DMS 273 treated with DMSO at 0.1 percent for 48 hours (cell line): ENCODE data around the gene MMP19.
"Not testable (repeated sequence)": the region's sequence is repeated elsewhere in the genome, so short reads cannot be mapped to it uniquely, and the experiment has no call there.

Source experiments
- DNase-seq: peaks from one replicate; lab custom pipeline; 2025; lab: John Stamatoyannopoulos, UW

Gene MMP19, protein sequence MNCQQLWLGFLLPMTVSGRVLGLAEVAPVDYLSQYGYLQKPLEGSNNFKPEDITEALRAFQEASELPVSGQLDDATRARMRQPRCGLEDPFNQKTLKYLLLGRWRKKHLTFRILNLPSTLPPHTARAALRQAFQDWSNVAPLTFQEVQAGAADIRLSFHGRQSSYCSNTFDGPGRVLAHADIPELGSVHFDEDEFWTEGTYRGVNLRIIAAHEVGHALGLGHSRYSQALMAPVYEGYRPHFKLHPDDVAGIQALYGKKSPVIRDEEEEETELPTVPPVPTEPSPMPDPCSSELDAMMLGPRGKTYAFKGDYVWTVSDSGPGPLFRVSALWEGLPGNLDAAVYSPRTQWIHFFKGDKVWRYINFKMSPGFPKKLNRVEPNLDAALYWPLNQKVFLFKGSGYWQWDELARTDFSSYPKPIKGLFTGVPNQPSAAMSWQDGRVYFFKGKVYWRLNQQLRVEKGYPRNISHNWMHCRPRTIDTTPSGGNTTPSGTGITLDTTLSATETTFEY

DNA sequence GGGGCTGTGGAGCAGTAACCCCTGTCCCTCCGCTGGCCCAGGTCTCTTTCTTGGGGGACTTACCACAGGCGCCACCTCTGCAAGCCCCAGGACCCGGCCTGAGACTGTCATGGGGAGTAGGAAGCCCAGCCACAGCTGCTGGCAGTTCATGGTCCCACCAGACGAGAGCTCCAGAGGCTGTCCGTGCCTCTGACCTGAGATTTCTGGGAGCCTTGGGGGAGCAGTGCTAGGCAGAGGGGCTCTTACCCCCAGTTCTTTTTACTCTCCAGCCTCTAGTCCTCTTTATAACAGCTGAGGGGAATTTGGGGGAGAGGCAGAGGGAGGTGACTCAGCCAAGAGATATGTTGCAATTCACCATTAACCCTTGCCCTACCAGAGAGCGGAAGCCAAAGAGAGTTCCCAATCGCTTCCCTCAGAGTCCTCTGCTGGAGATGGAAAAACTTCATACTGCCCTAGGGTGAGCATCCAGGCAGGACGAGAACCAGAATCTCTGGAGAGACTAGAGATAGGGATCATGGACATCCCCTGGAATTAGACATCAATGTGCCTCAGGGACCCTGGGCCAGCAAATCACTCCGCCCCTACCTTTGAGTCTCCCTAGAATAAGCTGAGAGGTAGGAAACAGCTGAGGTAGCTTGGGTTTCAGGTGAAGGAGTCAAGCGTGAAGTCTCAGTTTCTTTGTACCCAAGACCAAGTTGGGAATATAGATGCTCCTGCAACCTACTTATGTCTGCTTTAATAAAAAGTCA, at the start of gene MMP19:
MMP19 (minus strand) TSS at position 256 of the 749 bp plus-strand sequence; CDS start at position 150, 106 bp downstream.
- DNase-seq, result no peak

DNA sequence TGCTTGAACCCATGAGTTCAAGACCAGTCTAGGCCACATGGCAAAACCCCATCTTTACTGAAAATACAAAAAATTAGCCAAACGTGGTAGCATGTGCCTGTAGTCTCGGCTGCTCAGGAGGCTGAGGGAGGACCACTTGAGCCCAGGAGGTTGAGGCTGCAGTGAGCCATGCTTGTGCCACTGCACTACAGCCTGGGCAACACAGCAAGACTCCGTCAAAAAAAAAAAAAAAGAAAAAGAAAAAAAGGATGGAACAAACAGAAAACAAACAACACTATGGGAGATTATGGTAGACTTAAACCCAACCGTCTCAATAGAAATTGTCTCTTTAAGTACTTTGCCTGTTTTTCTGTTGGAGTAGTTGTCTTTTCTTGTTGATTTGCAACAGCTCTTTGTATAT, 48.6 kb upstream of the MMP19 start:
- DNase-seq, result no peak

DNA sequence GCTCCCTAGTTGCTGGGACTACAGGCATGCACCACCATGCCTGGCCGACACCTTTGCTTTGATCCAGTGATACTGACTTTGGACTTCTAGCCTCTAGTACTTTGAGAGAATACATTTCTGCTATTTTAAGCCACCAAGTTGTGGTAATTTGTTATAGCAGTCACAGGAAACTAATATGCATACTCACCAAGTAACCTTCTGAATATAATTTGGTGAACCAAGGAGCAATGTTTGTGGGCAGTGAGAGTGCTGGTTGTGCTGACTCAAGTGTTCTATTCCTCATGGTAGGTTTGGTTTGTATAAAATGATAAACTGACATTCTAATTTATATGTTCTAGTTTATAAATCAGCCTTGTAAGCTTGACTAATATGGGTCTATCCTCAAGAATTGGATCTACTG, 42.4 kb upstream of the MMP19 start:
- no peak for DNase-seq

DNA sequence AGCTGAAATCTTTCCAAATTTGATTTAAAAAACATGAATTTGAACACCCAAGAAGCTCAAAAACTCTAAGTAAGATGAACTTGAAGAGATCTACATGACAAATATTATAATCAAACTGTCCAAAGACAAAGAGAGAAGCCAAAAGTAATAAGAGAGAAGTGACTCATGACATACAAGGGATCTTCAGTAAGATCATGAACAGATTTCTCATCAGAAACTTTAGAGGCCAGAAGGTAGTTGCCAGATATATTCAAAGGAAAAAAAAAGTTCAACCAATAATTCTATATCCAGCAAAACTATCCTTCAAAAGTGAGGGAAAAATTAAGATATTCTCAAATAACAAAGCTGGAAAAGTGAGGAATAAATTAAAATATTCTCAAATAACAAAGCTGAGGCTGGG, 35.1 kb upstream of the MMP19 start:
- no peak for DNase-seq

DNA sequence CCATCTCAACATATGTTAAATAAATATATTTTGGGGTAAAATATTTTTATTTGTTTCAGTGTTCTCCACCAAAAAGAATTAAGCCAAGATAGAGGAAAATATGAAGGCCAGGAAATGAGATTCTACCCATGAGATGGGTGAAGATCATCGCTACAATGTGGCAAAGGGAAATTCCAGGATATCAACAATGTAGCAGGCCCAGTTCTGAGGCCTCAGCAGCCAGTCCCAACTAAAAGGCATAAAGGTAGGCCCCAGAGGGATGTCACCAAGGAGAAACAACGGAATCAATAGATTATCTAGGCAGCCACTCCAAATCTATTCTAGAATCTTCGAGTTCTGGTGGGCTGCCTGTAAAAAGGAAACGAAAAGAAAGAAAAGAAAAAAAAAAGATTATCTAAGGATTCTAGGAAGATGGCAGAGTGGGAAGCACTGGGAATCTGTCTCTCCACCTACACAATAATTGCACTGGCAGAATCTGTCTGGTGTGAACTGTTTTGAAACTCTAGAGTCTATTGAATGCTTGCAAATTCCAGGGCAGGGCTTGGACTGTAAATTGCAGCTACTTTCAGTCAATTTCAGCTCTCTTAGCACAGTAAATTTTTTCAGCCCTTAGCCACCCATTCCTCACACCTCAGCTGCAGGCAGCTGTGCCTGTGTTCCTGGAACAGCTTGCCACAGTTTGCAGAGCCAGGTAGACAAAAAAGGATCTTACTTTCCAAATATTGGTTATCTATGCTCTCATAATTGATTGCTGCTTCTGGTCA, 33.1 kb upstream of the MMP19 start:
- no peak for DNase-seq

DNA sequence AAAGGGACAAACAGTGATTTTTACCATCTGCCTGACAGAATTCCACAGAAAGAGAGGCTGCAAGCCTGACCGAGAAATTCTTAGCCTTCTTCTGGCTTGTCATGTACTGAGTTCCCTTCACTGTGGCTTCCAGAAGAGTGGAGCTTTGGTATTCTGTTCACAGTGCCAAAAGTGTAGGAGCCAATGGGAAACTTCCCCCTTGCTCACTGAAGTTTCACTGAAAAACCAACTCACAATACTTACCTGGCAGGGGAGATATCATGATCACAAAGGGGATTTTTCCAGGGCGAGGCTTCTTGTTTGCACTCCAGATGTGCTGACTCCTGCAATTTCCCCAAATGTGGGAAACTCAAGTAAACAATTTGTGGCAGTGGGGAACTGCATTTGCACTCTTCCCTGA, 31.7 kb upstream of the MMP19 start:
- DNase-seq, result no peak

DNA sequence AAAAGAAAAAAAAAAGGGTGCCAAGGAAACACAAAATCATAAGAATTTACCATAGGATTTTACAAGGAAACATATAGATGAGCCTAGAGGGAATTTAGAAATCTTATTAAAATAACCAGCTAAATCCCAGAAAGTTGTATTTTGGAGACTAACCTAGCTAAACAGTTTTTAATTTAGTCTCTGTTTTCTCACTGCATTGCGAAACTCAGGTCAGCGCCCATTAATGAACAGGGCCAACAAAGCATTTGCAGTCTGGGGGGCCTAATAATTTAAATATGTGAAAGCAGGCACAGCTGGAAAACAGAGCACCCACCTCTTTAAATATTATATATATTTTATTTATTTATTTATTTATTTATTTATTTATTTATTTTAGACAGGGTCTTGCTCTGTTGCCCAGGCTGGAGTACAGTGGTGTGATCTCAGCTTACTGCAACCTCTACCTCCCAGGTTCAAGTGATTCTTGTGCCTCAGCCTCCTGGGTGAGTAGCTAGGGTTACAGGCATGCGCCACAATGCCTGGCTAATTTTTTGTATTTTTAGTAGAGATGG, 23.8 kb upstream of the MMP19 start:
- DNase-seq, result not testable (repeated sequence)

DNA sequence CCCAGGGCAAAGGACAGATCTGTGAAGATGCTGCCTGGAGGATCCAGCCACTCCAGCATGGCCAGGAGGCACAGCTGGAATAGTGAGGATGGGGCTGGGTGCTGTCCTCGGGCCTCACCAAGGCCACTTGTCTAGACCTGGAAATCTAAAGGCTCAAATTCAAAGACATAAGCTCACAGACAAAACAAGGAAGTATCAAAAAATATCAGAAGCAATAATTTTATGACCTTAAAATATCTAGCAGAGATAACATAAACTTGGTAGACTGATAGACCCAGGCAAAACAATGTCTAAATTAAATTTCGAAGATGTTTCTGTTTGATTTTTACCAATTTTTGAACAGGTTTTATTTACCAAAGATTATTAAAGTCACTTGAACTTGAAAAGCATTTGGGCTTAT, 22.6 kb upstream of the MMP19 start:
- DNase-seq, result no peak

DNA sequence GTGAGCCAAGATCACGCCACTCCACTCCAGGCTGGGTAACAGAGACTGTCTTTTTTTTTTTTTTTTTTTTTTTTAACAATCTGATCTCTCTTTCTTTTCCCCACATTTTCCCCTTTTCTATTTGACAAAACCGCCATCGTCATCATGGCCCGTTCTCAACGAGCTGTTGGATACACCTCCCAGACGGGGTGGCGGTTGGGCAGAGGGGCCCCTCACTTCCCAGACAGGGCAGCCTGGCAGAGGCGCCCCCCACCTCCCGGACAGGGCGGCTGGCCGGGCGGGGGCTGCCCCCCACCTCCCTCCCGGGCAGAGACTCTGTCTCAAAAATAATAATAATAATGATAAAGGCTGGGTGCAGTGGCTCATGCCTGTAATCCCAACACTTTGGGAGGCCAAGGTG, 20.2 kb upstream of the MMP19 start:
- DNase-seq, result not testable (repeated sequence)

DNA sequence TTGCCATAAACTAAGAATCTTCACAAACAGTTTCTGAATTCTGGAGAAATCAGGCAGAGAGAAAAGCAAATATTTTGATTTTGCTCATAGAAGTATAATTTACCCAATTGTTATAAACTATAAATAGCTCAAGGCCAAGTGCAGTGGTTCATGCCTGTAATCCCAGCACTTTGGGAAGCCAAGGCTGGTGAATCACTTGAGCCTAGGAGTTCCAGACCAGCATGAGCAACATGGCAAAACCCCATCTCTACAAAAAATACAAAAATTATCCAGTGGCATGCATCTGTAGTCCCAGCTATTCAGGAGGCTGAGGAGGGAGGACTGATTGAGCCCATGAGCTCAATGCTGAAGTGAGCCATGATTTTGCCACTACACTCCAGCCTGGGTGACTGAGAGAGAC, 19.6 kb upstream of the MMP19 start:
- DNase-seq, result no peak

DNA sequence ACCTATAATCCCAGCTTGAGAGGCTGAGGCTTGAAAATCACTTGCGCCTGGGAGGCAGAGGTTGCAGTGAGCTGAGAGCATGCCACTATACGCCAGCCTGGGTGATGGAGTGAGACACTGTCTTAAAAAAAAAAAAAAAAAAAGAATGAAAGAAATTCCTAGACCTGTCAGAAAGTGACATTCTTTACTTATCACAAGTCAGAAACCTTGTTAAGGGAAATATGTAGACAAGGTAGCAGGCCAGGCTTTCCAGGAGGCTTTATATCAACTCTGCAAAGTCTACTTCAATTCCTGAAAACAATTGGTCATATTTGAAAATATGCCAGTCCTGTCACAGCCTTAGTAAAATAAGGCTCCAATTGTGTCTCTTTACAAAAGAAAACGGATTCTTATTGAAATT, 19.1 kb upstream of the MMP19 start:
- no peak for DNase-seq

DNA sequence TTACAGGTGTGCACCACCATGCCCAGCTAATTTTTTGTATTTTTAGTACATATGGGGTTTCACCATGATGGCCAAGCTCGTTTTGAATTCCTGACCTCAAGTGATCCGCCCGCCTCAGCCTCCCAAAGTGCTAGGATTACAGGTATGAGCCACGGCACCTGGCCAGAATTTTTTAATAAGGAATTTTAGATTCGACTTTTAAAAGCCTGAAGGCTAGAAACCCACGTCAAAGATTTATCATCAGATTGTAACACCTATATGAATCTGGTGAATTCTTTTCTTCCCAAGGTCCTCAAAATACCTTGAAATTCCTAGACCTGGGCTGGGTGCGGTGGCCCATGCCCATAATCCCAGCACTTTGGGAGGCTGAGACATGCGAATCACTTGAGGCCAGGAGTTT, 18.7 kb upstream of the MMP19 start:
- no peak for DNase-seq

DNA sequence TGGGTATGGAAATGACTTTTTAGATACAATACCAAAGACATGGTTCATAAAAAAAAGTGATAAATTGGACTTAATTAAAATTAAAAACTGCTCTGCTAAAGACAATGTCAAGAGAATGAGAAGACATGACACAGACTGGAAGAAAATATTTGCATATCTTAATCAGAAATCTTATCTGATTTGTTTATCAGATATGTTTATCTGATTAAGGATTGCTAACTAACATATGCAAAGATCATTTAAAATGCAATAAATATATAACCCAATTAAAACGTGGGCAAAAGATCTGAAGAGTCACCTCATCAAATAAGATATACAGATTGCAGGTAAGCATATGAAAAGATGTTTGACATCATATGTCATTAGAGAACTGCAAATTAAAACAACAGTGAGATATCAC, 10.0 kb upstream of the MMP19 start:
- DNase-seq, result no peak

DNA sequence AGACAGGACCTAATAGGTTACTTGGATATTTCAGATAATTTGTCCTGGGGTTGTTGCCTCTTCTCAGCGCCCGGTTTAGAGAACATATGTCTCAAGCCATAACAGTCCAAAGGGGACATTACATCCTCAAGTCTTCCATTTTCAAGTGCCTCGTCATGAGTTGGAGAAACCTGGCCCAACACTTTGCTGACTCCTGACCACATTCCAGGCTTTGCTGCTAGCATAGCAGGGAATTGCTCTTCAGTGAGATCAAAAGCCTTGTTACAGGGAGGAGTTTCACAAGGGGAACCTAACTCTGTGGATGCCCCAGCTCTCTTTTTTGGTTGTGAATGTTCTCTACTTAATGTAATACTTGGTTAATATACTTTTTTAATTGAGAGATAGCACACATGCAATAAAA, 8.2 kb upstream of the MMP19 start:
- DNase-seq, result no peak

DNA sequence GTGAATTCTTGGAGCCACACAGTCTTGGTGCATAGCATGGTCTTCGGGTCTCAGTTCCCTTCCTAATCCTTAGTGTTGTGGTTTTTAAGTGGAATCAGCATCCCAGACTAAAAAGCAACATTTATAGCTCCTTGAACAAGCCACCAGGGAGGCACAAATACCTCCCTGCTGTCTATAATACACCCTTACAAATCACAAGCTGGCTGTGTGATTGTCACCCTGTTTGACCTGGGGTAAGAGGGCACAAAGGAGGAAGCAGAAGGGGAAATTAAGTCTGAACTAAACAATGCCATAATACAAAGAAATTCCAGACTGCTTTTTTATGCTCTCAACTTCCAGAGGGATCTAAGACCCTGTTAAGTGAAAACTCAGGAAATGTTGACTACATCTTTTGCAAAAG, 7.7 kb upstream of the MMP19 start:
- DNase-seq, result no peak

DNA sequence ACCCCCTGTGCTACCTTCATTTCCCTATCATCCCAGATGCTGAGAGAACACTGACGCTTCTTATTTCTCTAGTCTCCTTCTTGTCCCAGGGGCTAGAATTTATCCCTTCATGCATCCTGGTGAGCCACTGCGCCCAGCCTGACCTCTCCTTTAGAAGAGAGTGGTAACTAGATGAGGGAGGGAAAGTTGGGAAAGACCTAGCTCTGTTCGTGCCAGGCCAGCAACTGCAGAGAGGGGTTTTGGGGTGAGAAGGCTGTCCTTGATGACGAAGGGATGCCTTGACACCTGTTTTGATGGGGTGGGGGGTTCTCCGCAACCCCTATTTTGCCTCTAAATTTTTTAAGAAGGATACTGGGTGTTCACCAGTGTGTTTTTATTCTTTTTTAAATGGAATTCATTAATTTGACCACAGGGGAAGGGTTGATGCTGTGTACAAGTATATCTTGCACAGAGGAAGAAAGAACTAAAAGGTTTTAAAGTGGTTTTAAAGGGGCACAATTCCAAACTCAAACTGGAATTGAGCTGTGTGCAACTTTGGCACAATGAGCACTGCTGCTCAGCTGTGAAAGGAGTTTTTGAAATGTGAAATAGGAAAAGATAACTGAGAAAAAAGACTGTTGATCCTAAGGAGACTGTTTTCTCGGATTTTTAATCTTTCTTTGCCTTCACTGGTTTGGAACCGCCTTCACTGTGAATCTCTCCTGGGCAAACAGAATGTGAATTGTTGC, 7.0 kb upstream of the MMP19 start:
- DNase-seq, result no peak

DNA sequence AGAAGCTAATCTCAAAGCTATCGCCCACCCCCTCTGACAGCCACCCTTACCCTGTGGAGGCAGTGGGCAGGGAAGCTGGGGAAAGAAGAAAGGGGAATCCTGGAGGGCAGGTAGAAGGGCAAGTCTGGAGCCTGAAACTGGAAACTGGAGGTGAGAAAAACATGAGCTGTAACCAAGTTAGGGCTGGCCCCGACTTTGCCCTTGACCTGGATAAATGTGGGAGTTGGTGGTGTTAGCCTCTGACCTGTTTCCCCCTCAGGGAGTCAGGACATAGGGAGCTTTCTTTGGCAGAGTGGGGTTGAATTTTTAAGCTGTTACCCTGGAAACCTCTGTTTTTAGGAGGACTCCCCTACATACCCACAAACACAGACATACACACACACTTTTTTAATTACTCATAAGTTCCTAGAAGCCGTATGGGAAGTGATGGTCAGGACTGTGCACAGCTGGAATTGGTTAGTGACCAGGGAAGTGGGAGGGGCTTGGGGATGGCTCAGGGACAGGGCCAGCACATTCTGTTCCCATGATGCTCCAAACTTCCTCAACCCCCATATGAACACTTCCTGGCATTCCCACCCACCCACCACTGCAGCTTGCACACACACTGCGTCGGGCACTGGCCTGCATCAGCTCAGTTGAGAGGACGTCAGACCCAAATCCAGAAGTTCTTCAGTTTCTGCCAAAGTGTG, 5.0 kb upstream of the MMP19 start:
- DNase-seq, result no peak

DNA sequence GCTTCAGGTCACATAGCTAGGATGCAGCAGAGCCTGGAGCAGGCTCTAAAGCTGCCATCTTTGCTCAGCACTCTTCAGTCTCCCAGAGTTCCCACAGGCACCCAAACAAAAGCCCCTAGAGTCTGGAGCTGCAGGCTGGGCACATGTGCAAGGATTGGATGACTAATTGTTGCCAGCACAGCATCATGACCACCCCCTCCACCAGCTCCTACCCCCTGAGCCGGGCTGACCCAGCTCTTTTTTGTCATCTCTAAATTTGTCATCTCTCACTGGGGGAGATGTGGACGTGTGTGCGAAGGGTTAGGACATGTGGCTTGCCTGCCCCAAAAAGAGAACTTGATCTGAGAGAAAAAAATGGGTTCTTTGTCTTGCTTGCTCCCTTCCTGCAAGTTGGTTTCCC, 4.3 kb upstream of the MMP19 start:
- no peak for DNase-seq

DNA sequence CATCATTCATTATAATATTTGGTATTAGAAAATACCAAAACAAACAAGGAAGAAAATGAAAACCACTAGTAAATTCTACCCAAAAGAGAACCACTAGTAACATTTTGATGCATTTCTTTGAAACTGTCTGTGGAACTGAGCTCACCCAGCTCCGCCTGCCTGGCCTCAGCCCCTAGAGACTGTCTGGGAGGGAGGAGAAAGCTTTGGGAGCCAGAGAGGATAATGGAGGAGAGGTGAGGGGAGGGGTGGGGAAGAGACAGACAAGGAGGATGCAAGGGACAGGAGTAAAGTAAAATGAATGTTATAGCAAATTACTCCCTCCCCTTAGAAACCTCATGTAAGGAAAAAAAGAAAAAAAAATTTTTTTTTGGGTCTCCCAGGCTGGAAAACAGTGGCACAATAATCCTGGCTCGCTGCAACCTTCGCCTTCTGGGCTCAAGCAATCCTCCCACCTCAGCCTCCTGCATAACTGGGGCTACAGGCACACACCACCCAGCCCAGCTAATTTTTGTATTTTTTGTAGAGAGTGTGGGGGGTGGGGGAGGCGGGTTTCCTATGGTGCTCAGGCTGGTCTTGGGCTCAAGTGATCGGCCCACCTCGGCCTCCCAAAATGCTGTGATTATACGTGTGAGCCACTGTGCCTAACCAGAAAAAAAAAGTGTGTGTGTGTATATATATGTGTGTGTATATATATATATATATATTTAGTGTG, 3.2 kb upstream of the MMP19 start:
- DNase-seq, result no peak

DNA sequence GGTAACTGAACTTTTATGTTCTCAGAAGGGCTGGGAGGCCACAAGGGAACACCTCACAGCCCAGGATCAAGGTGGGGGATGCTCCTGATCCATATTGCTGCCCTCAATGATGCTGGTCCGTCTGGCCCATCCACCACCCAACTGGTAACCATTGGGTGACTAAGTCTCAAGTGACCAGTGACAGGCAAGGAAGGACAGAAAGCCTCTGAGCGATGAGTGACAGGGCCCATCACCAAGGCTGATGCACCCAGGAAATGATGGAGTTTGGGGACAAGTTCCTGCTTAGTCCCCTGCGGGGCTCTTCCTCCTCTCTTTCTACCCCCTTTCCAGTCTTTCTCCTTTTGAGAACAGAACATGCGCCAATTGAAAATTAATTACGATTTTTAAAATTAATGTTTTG, 2.6 kb upstream of the MMP19 start:
- DNase-seq, result no peak
